Measurements from ENCODE around the gene BTG3. TPM values are rescaled to one million over a fixed set of nuclear protein-coding genes. Genes with fewer than 3 reads are reported as not detected.

Gene BTG3
- total and polyA plus RNA-seq, 10 of the 15 experiments (the other 5 are each of a cell fraction or from before 2014, with no cell fraction given), result 15.7 to 74.4 (median 34.8) TPM

DNA sequence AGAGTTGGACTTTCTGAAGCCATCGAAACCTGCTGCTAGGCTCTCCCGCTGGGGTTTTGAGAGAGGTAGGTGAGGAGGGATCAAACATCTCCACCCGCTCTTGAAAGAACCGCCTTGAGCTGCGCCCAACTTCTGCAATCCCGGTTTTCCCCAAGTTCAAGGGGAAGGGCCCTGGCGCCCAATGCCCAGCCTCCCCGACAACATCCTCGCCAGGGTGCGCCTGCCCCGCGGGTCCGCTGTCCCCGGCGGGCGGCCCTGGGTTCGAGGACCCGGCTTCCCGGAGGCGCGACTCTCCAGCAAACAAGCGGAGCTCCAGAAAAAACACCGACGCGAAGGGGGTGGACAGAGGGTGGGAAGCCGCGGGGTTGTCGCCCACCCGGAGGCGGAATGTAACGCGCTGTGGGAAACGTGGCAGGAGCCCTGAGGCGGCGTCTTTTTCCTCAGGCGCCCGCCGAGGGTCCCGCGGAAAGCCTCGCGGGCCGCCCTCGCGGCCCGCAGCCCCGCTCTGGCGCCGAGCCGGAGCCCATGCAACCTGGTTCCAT is 607 bp downstream of the BTG3 start:
- ChIA-PET RAD21 (ENCODE audit: unreplicated experiment) (interaction anchor here (0.8 kb wide), 1 partner anchor 14 kb away, joined by 3 read pairs; no protein-coding TSS in a partner anchor), CTCF (interaction anchor here (4.0 kb wide), 1 partner anchor 14 kb away, joined by 17 read pairs; no protein-coding TSS in a partner anchor), SMC1A (ENCODE audit: uncharacterized antibody, unreplicated experiment) (interaction anchor here (1.4 to 3.9 kb wide), 2 partner anchors 13 to 206 kb away, joined by 4 to 41 read pairs; no protein-coding TSS in a partner anchor), POLR2A (interaction anchor here (0.7 to 1.0 kb wide), 2 partner anchors 13 to 169 kb away, joined by 3 read pairs; no protein-coding TSS in a partner anchor)
- ATAC-seq (peak; percentile 13), DNase-seq (ENCODE audit: low read depth, low spot score) (no peak), FAIRE-seq (no peak)
- Histone ChIP-seq H3K4me3 (peak overlapping the region; percentile 100), H3K4me1 (ENCODE audit: control insufficient read depth, insufficient read depth, low read length) (peaks cover 4% of the 10 kb centered on the region), H3K4me2 (ENCODE audit: control insufficient read depth, insufficient read depth) (peak overlapping the region; percentile 90), H3K79me2 (ENCODE audit: control insufficient read depth, insufficient read depth, low read length) (peaks cover 55% of the 10 kb centered on the region), H4K20me1 (ENCODE audit: control insufficient read depth, insufficient read depth) (no peaks in the 10 kb centered on the region), H3K9ac (ENCODE audit: control insufficient read depth, insufficient read depth, low read length) (peak overlapping the region; percentile 93), H3K27ac (ENCODE audit: control insufficient read depth, insufficient read depth) (peak overlapping the region; percentile 70), H3K27me3 (replicated peaks in 1 of 2; ENCODE audit: control insufficient read depth in 2 of 2, insufficient read depth in 2 of 2, low read length in 1 of 2) (no peaks in the 10 kb centered on the region), H3K36me3 (ENCODE audit: control insufficient read depth in 2 of 2, insufficient read depth in 2 of 2, low read length in 1 of 2) (peaks cover 0 to 10% of the 10 kb centered on the region in 2 experiments; a peak in 2 of 4 replicates), H2AFZ (ENCODE audit: control insufficient read depth, low read depth, low read length) (peak overlapping the region; percentile 53), H3K9me3 (replicated peaks; ENCODE audit: control insufficient read depth, insufficient read depth, low read length) (no peaks in the 10 kb centered on the region)
- intact Hi-C loops (cut with micrococcal nuclease; ENCODE audit: unreplicated experiment) (loop anchor here (2.0 to 10.0 kb wide), 3 partner anchors 170 to 237 kb away; partner anchors contain the start of gene C21orf91), in situ Hi-C loops (cut with MboI) (loop anchor here (5.0 to 25.0 kb wide), 2 partner anchors 170 to 1875 kb away; partner anchors contain the start of gene USP25)
- 1% methylated on average over 45 of the region's 50 CpGs for WGBS (ENCODE audit: insufficient coverage, insufficient replicate concordance, low lambda C conversion rate, missing lambda C conversion rate)
- TF ChIP-seq EED (IDR thresholded peaks at IDR 0.05; ENCODE audit: low read depth) (0 out of 2 replicates have a peak, but pooled peaks have one; percentile 3), RB1 (IDR thresholded peaks at IDR 0.05; ENCODE audit: borderline replicate concordance) (no peak), ZBTB40 (IDR thresholded peaks at IDR 0.05; ENCODE audit: borderline replicate concordance) (0 out of 2 replicates have a peak, but pooled peaks have one; percentile 9), NR2C1 (IDR thresholded peaks at IDR 0.05) (no peak), NFIC (IDR thresholded peaks at IDR 0.05; ENCODE audit: low read depth, low read length) (no peak), RCOR1 (conservative IDR thresholded peaks at IDR 0.05; ENCODE audit: low read depth, low read length) (no peak), KLF5 (IDR thresholded peaks at IDR 0.05; ENCODE audit: partially characterized antibody) (no peak), ATF3 (IDR thresholded peaks at IDR 0.05; ENCODE audit: borderline replicate concordance, extremely low read depth, low read depth, low read length) (no peak), POLR2AphosphoS2 (IDR thresholded peaks at IDR 0.05; ENCODE audit: low read depth, low read length) (0 out of 2 replicates have a peak, but pooled peaks have one; percentile 14), ZBTB33 (IDR thresholded peaks at IDR 0.05) (no peak)
- TF ChIP-seq, protein P1, sequence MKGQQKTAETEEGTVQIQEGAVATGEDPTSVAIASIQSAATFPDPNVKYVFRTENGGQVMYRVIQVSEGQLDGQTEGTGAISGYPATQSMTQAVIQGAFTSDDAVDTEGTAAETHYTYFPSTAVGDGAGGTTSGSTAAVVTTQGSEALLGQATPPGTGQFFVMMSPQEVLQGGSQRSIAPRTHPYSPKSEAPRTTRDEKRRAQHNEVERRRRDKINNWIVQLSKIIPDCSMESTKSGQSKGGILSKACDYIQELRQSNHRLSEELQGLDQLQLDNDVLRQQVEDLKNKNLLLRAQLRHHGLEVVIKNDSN (IDR thresholded peaks at IDR 0.05; ENCODE audit: borderline replicate concordance, extremely low read length, insufficient read depth, low read depth, low read length), result no peak
- BruUV-seq (replicated peaks), result no TSS peak

All from GM12878 (cell line).